ENCODE data around the gene OR12D3. TPM values are rescaled to one million over a fixed set of nuclear protein-coding genes. Genes with fewer than 3 reads are reported as not detected.

Gene OR12D3, protein sequence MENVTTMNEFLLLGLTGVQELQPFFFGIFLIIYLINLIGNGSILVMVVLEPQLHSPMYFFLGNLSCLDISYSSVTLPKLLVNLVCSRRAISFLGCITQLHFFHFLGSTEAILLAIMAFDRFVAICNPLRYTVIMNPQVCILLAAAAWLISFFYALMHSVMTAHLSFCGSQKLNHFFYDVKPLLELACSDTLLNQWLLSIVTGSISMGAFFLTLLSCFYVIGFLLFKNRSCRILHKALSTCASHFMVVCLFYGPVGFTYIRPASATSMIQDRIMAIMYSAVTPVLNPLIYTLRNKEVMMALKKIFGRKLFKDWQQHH
- total RNA-seq, result not detected
- long read RNA-seq, result 0 reads

DNA sequence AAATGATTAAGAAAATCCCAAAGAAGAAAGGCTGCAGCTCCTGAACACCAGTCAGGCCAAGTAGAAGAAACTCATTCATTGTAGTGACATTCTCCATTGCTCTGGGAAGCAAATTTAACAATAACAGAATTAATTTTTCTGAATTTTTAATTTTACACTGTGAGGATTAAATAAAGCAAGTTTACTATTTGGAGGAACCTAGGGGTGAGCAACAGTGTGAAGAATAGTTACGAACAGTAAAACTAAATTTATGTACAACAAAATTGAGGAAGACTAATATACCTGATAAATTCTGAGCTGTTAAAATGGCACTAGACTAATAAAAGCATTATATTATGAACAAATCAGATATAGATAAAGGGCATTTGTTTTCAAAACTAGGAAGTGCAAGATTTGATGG is at the start of gene OR12D3:
Gene OR12D3, minus strand, starts transcription at position 101 of the 400 bp plus-strand sequence. Its CDS starts 4 bp downstream, at position 97.
- no peak for ATAC-seq

DNA sequence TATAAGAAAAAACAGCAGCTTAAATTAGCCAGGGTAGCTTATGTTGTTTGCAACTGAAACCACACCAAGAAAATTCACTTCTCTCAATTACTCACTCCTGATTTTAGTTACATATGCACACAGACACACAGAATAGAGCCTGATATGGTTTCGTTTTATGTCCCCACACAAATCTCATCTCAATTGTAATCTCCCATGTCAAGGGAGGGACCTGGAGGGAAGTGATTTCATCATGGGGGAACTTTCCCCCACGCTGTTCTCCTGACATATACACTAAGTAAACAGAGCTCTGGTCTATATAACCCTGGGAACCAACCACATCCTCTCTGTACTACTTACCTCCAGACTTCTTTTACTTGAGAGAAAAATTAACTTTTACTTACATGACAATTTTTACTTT is 49.5 kb upstream of the OR12D3 start:
- TF ChIP-seq, protein P1, sequence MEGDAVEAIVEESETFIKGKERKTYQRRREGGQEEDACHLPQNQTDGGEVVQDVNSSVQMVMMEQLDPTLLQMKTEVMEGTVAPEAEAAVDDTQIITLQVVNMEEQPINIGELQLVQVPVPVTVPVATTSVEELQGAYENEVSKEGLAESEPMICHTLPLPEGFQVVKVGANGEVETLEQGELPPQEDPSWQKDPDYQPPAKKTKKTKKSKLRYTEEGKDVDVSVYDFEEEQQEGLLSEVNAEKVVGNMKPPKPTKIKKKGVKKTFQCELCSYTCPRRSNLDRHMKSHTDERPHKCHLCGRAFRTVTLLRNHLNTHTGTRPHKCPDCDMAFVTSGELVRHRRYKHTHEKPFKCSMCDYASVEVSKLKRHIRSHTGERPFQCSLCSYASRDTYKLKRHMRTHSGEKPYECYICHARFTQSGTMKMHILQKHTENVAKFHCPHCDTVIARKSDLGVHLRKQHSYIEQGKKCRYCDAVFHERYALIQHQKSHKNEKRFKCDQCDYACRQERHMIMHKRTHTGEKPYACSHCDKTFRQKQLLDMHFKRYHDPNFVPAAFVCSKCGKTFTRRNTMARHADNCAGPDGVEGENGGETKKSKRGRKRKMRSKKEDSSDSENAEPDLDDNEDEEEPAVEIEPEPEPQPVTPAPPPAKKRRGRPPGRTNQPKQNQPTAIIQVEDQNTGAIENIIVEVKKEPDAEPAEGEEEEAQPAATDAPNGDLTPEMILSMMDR (IDR thresholded peaks at IDR 0.05), result no peak
- H3K4me1 ChIP-seq, result no peaks in the 10 kb centered on the region
- H3K4me3 ChIP-seq, result no peak overlapping the region
- DNase-seq (no peak), ATAC-seq (no peak)
- intact Hi-C loops (cut with DNase I), result no loop called here
- no peaks in the 10 kb centered on the region for H3K36me3 ChIP-seq
- H3K9me3 ChIP-seq, result no peaks in the 10 kb centered on the region
- H3K27ac ChIP-seq, result no peak overlapping the region
- no peaks in the 10 kb centered on the region for H3K27me3 ChIP-seq (ENCODE audit: low read depth)

More for the DNA sequence above, at the start of gene OR12D3:
- no peak for DNase-seq
- Histone ChIP-seq H3K27ac (no peak within 1 kb of the TSS), H3K4me3 (no peak within 1 kb of the TSS), H3K9me3 (no peaks in the 10 kb centered on the region), H3K36me3 (no peaks in the 10 kb centered on the region), H3K4me1 (no peaks in the 10 kb centered on the region), H3K27me3 (ENCODE audit: low read depth) (no peaks in the 10 kb centered on the region)
- TF ChIP-seq, protein P1 (IDR thresholded peaks at IDR 0.05), result no peak
- intact Hi-C loops (cut with DNase I), result no loop called here

- Histone ChIP-seq H3K36me3 (no peaks in the 10 kb centered on the region), H3K4me1 (no peaks in the 10 kb centered on the region), H3K27me3 (ENCODE audit: low read depth) (no peaks in the 10 kb centered on the region), H3K27ac (no peak overlapping the region), H3K4me3 (no peak overlapping the region), H3K9me3 (no peaks in the 10 kb centered on the region)
- TF ChIP-seq, protein P1 (IDR thresholded peaks at IDR 0.05), result no peak
- no peak for DNase-seq
- intact Hi-C loops (cut with DNase I), result no loop called here
- no peak for ATAC-seq
Observed at GRCh38 chr6:29424168-29424567, 49.1 kb upstream of the OR12D3 start.

DNA sequence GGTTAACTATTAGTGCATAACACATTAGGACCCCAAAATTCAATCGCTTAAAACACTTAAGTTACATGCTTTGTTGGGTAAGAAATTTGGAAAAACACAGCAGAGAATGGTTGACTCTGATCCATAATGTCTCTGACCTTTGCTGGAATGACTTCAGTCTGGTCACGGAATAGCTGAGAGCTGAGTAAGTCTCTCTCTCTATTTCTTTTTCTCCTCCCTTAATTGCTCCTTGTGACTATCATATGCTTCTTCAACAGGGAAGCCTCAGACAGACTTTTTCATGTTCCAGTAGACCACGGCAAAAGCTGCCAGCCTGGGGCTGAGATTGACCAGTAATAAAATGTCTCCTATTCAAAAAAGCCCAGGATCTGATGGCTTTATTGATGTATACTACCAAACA is 44.4 kb upstream of the OR12D3 start:
- TF ChIP-seq, protein P1 (IDR thresholded peaks at IDR 0.05), result no peak
- no peak for ATAC-seq
- Histone ChIP-seq H3K36me3 (no peaks in the 10 kb centered on the region), H3K9me3 (no peaks in the 10 kb centered on the region), H3K4me3 (no peak overlapping the region), H3K27me3 (ENCODE audit: low read depth) (no peaks in the 10 kb centered on the region), H3K4me1 (no peaks in the 10 kb centered on the region), H3K27ac (no peak overlapping the region)
- intact Hi-C loops (cut with DNase I), result no loop called here
- DNase-seq, result no peak

GRCh38 chr6:29414588-29414987 is 39.5 kb upstream of the OR12D3 start, which contains the start of gene OR12D1:
OR12D1 (plus strand) TSS chr6:29414928.
- Histone ChIP-seq H3K27me3 (ENCODE audit: low read depth) (no peaks in the 10 kb centered on the region), H3K36me3 (no peaks in the 10 kb centered on the region), H3K27ac (no peak within 1 kb of the TSS), H3K4me3 (no peak within 1 kb of the TSS), H3K4me1 (no peaks in the 10 kb centered on the region), H3K9me3 (no peaks in the 10 kb centered on the region)
- intact Hi-C loops (cut with DNase I), result no loop called here
- TF ChIP-seq, protein P1 (IDR thresholded peaks at IDR 0.05), result no peak
- ATAC-seq (no peak), DNase-seq (no peak)
